ENCODE results near the gene SLIT3.

Gene SLIT3

GRCh38 chr5:169251333-169252084 lies 49.4 kb downstream of the SLIT3 start:
- no peak for TF ChIP-seq CTCF (IDR thresholded peaks at IDR 0.05; ENCODE audit: low read depth, low read length, missing control alignments)
- no peak for DNase-seq
- in situ Hi-C loops (cut with HindIII; ENCODE audit: low pct_ligation_motif_present, low sequenced_read_pairs) = no loop called here
- no peak overlapping the region for H3K4me3 ChIP-seq (ENCODE audit: low read depth, low read length)
- H3K27me3 ChIP-seq (replicated peaks) = no peaks in the 10 kb centered on the region
- H3K36me3 ChIP-seq (replicated peaks) = no peaks in the 10 kb centered on the region
- no peak overlapping the region for H3K27ac ChIP-seq

- DNase-seq = no peak
- Histone ChIP-seq H3K4me3 (ENCODE audit: low read depth, low read length) (no peak overlapping the region), H3K27ac (no peak overlapping the region), H3K36me3 (replicated peaks) (no peaks in the 10 kb centered on the region), H3K27me3 (replicated peaks) (no peaks in the 10 kb centered on the region)
- in situ Hi-C loops (cut with HindIII; ENCODE audit: low pct_ligation_motif_present, low sequenced_read_pairs) = no loop called here
- no peak for TF ChIP-seq CTCF (IDR thresholded peaks at IDR 0.05; ENCODE audit: low read depth, low read length, missing control alignments)
Measured at GRCh38 chr5:169250887-169251286, 50.1 kb downstream of the SLIT3 start.

GRCh38 chr5:169248996-169249395 lies 51.9 kb downstream of the SLIT3 start:
- Histone ChIP-seq H3K4me3 (ENCODE audit: low read depth, low read length) (no peak overlapping the region), H3K27me3 (replicated peaks) (no peaks in the 10 kb centered on the region), H3K36me3 (replicated peaks) (no peaks in the 10 kb centered on the region), H3K27ac (no peak overlapping the region)
- in situ Hi-C loops (cut with HindIII; ENCODE audit: low pct_ligation_motif_present, low sequenced_read_pairs) = no loop called here
- TF ChIP-seq CTCF (IDR thresholded peaks at IDR 0.05; ENCODE audit: low read depth, low read length, missing control alignments) = no peak
- DNase-seq = no peak

- Histone ChIP-seq H3K4me3 (ENCODE audit: low read depth, low read length) (no peak overlapping the region), H3K36me3 (replicated peaks) (no peaks in the 10 kb centered on the region), H3K27ac (no peak overlapping the region), H3K27me3 (replicated peaks) (no peaks in the 10 kb centered on the region)
- no peak for TF ChIP-seq CTCF (IDR thresholded peaks at IDR 0.05; ENCODE audit: low read depth, low read length, missing control alignments)
- no peak for DNase-seq
- in situ Hi-C loops (cut with HindIII; ENCODE audit: low pct_ligation_motif_present, low sequenced_read_pairs) = no loop called here
Measured at GRCh38 chr5:169248550-169248949, 52.4 kb downstream of the SLIT3 start.

- no peak overlapping the region for H3K27ac ChIP-seq
- no peak for DNase-seq
- no peaks in the 10 kb centered on the region for H3K36me3 ChIP-seq (replicated peaks)
- TF ChIP-seq CTCF (IDR thresholded peaks at IDR 0.05; ENCODE audit: low read depth, low read length, missing control alignments) = no peak
- in situ Hi-C loops (cut with HindIII; ENCODE audit: low pct_ligation_motif_present, low sequenced_read_pairs) = no loop called here
- no peaks in the 10 kb centered on the region for H3K27me3 ChIP-seq (replicated peaks)
- H3K4me3 ChIP-seq (ENCODE audit: low read depth, low read length) = no peak overlapping the region
Measured at GRCh38 chr5:169244812-169245211, 56.1 kb downstream of the SLIT3 start.
